HepG2 (cell line): ENCODE results near the gene WWP2. TPM values are rescaled to one million over a fixed set of nuclear protein-coding genes. Genes with fewer than 3 reads are reported as not detected.

Source experiments
- BORCS8-MEF2B ChIP-seq: sonication (generic); formaldehyde crosslinking; IDR thresholded peaks from 2 replicates; pipeline ENCODE4 v1.8.0; 2022; ENCODE audit warnings: mild to moderate bottlenecking, missing genetic modification reagents
- DMAP1 ChIP-seq: IDR thresholded peaks from 2 replicates; pipeline ENCODE4 v1.6.1; 2016
- EZH2 ChIP-seq: conservative IDR thresholded peaks from 2 replicates; pipeline ENCODE4 v1.6.1; 2012; ENCODE audit warnings: mild to moderate bottlenecking, low read depth, low read length, moderate library complexity
- GATAD1 ChIP-seq: IDR thresholded peaks from 2 replicates; pipeline ENCODE4 v1.6.1; 2016; ENCODE audit warnings: missing genetic modification reagents, missing compliant biosample characterization
- HDAC1 ChIP-seq: sonication (generic); formaldehyde crosslinking; IDR thresholded peaks from 2 replicates; pipeline ENCODE4 v1.5.1; 2020; ENCODE audit warnings: mild to moderate bottlenecking, missing genetic modification reagents
- HOXA3 ChIP-seq: sonication (generic); formaldehyde crosslinking; IDR thresholded peaks from 2 replicates; pipeline ENCODE4 v1.5.0; 2020; ENCODE audit warnings: missing genetic modification reagents
- MTERF4 ChIP-seq: sonication (generic); formaldehyde crosslinking; IDR thresholded peaks from 2 replicates; pipeline ENCODE4 v1.8.0; 2023; ENCODE audit warnings: mild to moderate bottlenecking, missing genetic modification reagents
- PBX2 ChIP-seq: IDR thresholded peaks from 2 replicates; pipeline ENCODE4 v1.6.1; 2016; ENCODE audit warnings: control low read depth
- RORA ChIP-seq: sonication (generic); formaldehyde crosslinking; IDR thresholded peaks from 2 replicates; pipeline ENCODE4 v1.5.0; 2020; ENCODE audit warnings: mild to moderate bottlenecking, missing genetic modification reagents, moderate library complexity
- SIN3A ChIP-seq: IDR thresholded peaks from 2 replicates; pipeline ENCODE4 v1.6.1; 2011; ENCODE audit warnings: low read depth, mild to moderate bottlenecking, control low read depth, low read length, borderline replicate concordance
- SMC3 ChIP-seq: IDR thresholded peaks from 2 replicates; pipeline ENCODE4 v1.6.1; 2011; ENCODE audit warnings: low read length, improper control_type of control experiment
- SRSF4 ChIP-seq: fragments of 200-400 bp; formaldehyde crosslinking; IDR thresholded peaks from one replicate; pipeline ENCODE4 v1.6.1; 2018; ENCODE audit warnings: mild to moderate bottlenecking, low read depth, low read length, moderate library complexity; ENCODE audit not compliant: poor library complexity, severe bottlenecking
- TEAD2 ChIP-seq: sonication (generic); formaldehyde crosslinking; IDR thresholded peaks from 2 replicates; pipeline ENCODE4 v1.9.0; 2021; ENCODE audit warnings: missing genetic modification reagents
- TEAD3 ChIP-seq: optimal IDR thresholded peaks from 2 replicates; pipeline ENCODE3; 2016; ENCODE audit warnings: borderline replicate concordance
- YY1 ChIP-seq: IDR thresholded peaks from 2 replicates; pipeline ENCODE4 v1.6.1; 2011; ENCODE audit warnings: low read length, low read depth, moderate library complexity, mild to moderate bottlenecking; ENCODE audit not compliant: insufficient read depth, insufficient replicate concordance
- ZFP1 ChIP-seq: IDR thresholded peaks from 2 replicates; pipeline ENCODE4 v1.6.1; 2016
- ZNF180 ChIP-seq: sonication (generic); formaldehyde crosslinking; IDR thresholded peaks from 2 replicates; pipeline ENCODE4 v1.4.0; 2020; ENCODE audit warnings: low read depth, missing genetic modification reagents, borderline replicate concordance
- ZNF224 ChIP-seq: sonication (generic); formaldehyde crosslinking; IDR thresholded peaks from 2 replicates; pipeline ENCODE4 v1.5.0; 2020; ENCODE audit warnings: mild to moderate bottlenecking, missing genetic modification reagents
- ZNF230 ChIP-seq: sonication (generic); formaldehyde crosslinking; IDR thresholded peaks from 2 replicates; pipeline ENCODE4 v1.4.0; 2020; ENCODE audit warnings: mild to moderate bottlenecking, missing genetic modification reagents
- ZNF329 ChIP-seq: sonication (generic); formaldehyde crosslinking; IDR thresholded peaks from 2 replicates; pipeline ENCODE4 v1.9.0; 2021; ENCODE audit warnings: low read depth, mild to moderate bottlenecking, missing genetic modification reagents
- ZNF543 ChIP-seq: sonication (generic); formaldehyde crosslinking; IDR thresholded peaks from 2 replicates; pipeline ENCODE4 v1.4.0; 2020; ENCODE audit warnings: mild to moderate bottlenecking, missing genetic modification reagents
- ZNF572 ChIP-seq: sonication (generic); formaldehyde crosslinking; IDR thresholded peaks from 2 replicates; pipeline ENCODE4 v1.5.1; 2020; ENCODE audit warnings: mild to moderate bottlenecking, missing genetic modification reagents
- ZNF597 ChIP-seq: sonication (generic); formaldehyde crosslinking; IDR thresholded peaks from 2 replicates; pipeline ENCODE4 v1.5.0; 2020; ENCODE audit warnings: missing genetic modification reagents
- ZNF83 ChIP-seq: sonication (generic); formaldehyde crosslinking; IDR thresholded peaks from 2 replicates; pipeline ENCODE4 v1.4.0; 2020; ENCODE audit warnings: missing genetic modification reagents, mild to moderate bottlenecking, borderline replicate concordance
- ZSCAN21 ChIP-seq: sonication (generic); formaldehyde crosslinking; IDR thresholded peaks from 2 replicates; pipeline ENCODE4 v1.8.0; 2022; ENCODE audit warnings: mild to moderate bottlenecking, missing genetic modification reagents, moderate library complexity, borderline replicate concordance
- polyA plus RNA-seq, 8 experiments: library from polyadenylated mRNA; depleted of rRNA in 3 of 8; stranded (reverse) in 7 of 8; unstranded in 1 of 8; fragments of >200 nt; fragmentation: Illumina TruSeq in 4 of 8; extraction: Trizol in 4 of 8; gene quantifications; 2 replicates each; pipeline versions ENCODE4 v1.2.1 to v1.2.3, GENCODE V29; 2011 to 2016; ENCODE audit warnings: low read depth in 4 of 8, missing spikeins in 1 of 8, mixed read lengths in 1 of 8; ENCODE audit not compliant: insufficient read depth in 1 of 8
- total RNA-seq, 5 experiments: library from RNA; depleted of rRNA; stranded (reverse); fragments of >200 nt; fragmentation: Illumina TruSeq; extraction: Trizol; gene quantifications; 2 replicates each; pipeline ENCODE4 v1.2.3, GENCODE V29; 2016; ENCODE audit warnings: low read depth in 1 of 5
- TF ChIP-seq, protein P1 (sequence below): sonication (generic); formaldehyde crosslinking; IDR thresholded peaks from 2 replicates; pipeline ENCODE4 v1.5.0; 2020; ENCODE audit warnings: mild to moderate bottlenecking, missing genetic modification reagents

WWP2 gene
- total and polyA plus RNA-seq, 2 of the 13 experiments (the other 11 are each of a cell fraction or from before 2014, with no cell fraction given) = 11.4 to 28.2 TPM

DNA sequence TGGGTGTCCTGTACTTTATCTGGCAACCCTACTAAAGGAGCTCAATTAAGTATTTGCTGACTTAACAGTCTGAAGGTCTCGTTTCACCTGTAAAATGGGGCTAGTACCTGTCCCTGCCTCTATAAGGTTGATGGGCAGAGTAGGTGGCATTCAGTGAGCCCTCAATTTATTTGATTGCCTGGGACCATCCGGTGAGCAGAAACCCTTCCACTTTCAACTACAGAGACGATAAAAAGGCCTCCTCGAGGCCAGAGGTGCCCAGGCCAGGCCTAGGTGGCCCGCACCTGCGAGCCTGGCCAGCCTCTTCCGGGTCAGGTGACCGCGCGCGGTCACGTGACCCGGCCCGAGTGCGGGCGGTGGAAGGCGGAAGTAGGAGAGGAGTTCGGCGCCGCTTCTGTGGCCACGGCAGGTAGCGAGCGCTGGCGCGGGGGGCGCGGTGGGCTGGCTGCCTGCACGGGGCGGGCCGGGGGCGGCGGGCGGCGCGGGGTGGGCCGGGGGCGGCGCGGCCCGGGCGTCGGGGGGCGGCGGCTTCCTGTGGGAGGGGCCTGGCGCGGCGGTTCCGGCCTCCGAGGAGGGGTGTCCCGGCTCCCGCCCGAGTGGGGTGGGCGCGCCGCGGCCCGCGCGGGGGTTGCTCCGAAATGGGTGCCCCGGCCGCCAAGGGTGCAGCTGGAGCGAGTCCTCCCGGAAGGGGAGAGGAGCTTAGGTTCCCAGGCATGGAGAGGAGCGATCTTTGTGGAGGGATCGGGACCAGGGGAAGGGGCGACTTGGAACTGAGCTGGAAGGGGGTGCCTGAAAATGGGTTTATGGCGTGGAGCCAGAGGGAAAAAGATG is at the start of gene WWP2 (continued):
- TF ChIP-seq YY1 (peak; percentile 52), TEAD3 (peak; percentile 59), DMAP1 (CRISPR knock-in tag) (peak; percentile 87), SMC3 (no peak), HDAC1 (peak; percentile 81), ZSCAN21 (CRISPR knock-in tag) (no peak), ZNF83 (CRISPR knock-in tag) (no peak), SRSF4 (no peak), GATAD1 (CRISPR knock-in tag) (peak; percentile 91), ZNF180 (CRISPR knock-in tag) (no peak), BORCS8-MEF2B (CRISPR knock-in tag) (peak; percentile 88), EZH2 (no peak), ZNF329 (CRISPR knock-in tag) (0 out of 2 replicates have a peak, but pooled peaks have one; percentile 33), MTERF4 (CRISPR knock-in tag) (no peak; the same call in 1 of the 2 replicates), ZNF230 (CRISPR knock-in tag) (no peak), PBX2 (no peak), RORA (no peak), ZNF224 (CRISPR knock-in tag) (no peak), ZNF572 (no peak), TEAD2 (CRISPR knock-in tag) (no peak; the same call in 1 of the 2 replicates), HOXA3 (CRISPR knock-in tag) (peak; percentile 91), SIN3A (peak; percentile 98), ZNF597 (no peak), ZNF543 (CRISPR knock-in tag) (no peak), ZFP1 (CRISPR knock-in tag) (peak; percentile 73; the same call in 1 of the 2 replicates)
- TF ChIP-seq, protein P1, sequence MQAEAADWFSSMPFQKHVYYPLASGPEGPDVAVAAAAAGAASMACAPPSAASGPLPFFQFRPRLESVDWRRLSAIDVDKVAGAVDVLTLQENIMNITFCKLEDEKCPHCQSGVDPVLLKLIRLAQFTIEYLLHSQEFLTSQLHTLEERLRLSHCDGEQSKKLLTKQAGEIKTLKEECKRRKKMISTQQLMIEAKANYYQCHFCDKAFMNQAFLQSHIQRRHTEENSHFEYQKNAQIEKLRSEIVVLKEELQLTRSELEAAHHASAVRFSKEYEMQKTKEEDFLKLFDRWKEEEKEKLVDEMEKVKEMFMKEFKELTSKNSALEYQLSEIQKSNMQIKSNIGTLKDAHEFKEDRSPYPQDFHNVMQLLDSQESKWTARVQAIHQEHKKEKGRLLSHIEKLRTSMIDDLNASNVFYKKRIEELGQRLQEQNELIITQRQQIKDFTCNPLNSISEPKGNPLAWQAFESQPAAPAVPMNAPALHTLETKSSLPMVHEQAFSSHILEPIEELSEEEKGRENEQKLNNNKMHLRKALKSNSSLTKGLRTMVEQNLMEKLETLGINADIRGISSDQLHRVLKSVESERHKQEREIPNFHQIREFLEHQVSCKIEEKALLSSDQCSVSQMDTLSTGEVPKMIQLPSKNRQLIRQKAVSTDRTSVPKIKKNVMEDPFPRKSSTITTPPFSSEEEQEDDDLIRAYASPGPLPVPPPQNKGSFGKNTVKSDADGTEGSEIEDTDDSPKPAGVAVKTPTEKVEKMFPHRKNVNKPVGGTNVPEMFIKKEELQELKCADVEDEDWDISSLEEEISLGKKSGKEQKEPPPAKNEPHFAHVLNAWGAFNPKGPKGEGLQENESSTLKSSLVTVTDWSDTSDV (CRISPR knock-in tag) = no peak
